ENCODE results near the gene NLK.
A peak's percentile ranks its signal among the peaks of the same experiment; 100 is the strongest.
"Not testable (repeated sequence)": the region's sequence is repeated elsewhere in the genome, so short reads cannot be mapped to it uniquely, and the experiment has no call there.

NLK gene

DNA sequence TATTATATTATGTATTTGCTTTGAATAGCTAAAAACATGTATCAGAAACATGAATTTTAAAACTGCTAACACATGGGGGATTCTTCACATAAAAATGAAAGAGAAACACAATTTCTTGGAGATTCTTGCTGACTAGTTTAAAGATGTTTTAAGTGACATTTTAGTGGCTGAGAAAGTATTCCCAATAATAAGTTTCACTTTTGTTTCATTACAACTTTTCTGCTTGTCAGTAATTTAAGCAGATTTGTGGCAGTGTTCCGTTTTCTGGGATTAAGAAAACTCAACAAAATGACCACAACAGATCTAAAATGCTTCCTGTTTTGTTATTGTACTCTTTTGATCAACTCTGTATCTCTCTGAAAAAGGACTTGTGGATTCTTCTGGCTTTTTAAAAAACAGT is 75.9 kb downstream of the NLK start:
- no peak for DNase-seq

GRCh38 chr17:28119046-28119445 is 76.6 kb downstream of the NLK start:
- no peak for DNase-seq

DNA sequence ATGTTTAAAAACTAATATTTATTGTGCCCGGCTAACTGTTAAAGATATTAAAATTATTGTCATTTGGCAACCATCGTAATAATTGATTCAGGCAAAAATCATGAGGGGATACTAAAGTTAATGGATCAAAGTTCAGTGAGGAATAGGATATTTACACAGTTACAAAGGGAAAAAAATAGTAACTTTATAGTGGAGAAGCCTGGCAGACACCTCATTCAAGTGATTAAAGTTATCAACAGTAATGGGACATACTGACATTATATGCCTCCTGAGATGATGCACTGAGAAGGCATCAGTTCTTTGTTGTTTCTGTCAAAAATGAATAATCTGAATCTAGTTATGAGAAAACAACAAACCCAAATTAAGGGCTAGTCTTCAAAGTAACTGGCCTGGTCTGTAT is 77.1 kb downstream of the NLK start:
- no peak for DNase-seq

- DNase-seq: no peak
Observed at GRCh38 chr17:28120766-28121165, 78.3 kb downstream of the NLK start.

DNA sequence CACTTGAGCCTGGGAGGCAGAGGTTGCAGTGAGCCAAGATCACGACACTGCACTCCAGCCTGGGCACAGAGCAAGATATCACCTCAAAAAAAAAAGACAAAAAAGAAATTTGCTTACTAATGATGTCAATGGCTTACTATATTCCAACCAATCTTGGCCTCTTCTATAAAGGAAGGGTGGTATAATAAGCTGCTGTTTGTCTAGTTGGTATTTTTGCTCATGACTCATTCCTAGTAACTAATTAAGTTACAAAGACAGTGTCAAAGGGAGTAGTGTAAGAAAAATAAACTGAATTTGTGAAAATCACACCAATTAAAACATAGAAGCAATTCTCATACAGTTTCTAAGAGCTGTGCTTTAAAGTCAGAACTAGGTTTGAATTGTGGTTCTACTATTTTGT is 82.5 kb downstream of the NLK start:
- DNase-seq: no peak

DNA sequence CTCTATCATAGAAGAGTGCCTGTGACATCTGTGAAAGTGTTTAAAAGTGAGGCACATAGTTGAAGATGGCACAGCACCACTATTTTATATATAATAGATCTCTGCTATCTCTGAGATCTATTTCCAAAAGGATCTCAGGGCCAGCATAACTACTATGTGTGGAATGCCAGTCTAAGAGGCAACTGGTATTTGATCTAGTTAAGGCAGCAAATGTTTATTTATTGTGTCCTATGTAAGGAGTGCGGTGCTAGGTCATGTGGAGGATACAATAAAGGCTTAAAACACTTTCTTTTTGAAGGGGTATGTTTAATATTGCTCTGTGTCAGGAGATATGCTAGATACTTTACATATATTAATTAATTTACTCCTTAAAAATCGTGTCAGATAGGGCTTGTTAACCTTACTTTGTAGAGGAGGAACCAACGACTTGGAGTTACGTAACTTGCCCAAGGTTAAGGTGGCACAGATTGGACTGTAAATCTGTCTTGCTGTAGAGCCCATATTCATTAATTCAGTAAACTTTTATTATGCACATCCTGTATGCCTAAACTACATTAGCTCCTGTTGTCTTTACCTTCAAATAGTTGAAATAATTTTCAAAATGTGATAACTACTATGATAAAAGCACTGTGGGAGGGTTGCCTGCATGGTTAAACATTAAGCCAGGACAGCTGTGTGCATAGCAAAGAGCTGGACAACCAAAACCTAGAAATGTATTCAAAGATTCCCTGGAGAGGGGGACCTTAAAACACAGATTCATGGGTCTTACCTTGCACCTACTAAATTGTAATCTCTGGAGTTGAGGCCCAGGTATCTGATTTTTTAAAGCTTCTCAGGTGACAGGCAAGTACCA is 83.3 kb downstream of the NLK start:
- DNase-seq: no peak

- no peak for DNase-seq
Observed at GRCh38 chr17:28127196-28127595, 84.7 kb downstream of the NLK start.

DNA sequence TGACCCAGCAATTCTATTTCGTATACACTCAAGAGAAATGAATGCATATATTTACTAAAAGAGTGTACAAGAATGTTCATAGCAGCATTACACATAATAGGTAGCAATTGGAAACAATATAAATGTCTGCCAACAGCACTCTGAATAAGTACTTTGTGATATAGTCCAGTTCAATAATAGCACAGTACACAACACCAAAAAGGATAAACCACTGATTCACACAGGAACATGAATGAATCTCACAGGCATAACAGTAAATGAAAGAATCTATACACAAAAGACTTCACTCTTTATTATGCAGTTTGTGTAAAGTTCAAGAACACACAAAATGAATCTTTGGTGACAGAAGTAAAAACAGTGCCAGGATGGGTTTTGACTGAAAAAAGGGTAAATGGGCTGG is 86.3 kb downstream of the NLK start:
- no peak for DNase-seq

DNA sequence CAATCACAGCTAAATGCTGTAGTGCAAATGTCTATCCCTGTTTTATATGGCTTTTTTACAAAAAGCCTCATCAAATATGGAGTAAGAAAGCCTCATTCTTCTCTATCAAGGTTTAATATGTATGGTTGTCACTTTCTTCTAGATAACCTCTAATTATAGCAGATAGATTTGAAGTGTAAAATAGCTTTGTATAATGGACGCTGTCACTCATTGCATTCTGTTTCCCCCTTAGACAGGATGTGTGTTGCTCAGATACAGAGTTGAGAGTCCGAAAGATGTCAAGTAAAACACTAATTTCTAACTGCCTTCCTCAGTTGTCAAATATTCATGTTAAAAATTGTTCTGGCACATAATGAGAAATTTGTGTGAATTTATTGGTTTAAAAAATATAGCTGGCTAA is 88.0 kb downstream of the NLK start:
- no peak for DNase-seq

- DNase-seq: no peak
Observed at GRCh38 chr17:28131599-28131998, 89.1 kb downstream of the NLK start.

DNA sequence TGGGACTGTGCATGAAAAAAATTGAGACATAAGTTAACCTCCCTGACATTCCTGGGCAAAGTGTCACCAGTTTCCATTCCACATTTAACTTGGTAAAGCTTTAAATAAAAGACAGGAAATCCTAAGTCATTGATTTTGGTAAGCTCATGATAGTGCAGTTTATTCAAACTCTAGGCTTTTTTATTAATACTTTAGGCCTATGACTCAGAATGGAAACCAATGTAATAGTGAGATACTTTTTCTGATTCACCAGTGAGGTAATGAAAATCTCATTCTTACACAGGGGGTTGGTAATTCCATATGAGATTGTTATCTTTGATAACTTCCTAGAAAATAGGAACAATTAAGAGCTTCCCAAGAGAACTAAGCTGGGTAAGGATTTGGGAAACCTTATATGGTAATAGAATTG is 91.1 kb downstream of the NLK start:
- no peak for DNase-seq

- no peak for DNase-seq
Observed at GRCh38 chr17:28136923-28137322, 94.4 kb downstream of the NLK start.

DNA sequence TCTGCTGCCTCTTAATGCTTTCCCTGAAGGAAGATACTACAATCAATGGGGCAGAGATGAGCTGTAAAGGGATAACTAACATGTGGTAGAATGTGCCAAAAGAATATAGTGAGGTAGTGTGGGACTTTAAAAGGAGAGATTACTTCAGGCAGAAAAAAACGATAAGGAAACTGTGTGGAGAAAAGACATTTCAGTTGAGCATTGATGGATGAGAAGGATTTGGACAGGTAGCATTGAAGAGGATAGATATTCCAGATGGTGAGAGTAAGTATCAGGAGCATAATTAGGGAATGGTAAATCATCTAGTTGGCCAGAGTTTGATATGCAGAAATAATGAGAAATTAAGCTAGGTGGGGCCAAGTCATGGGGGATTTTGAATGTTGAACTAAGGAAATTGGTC is 97.3 kb downstream of the NLK start:
- no peak for DNase-seq

- DNase-seq: peak in 1 of 2 experiments; percentile 44
Observed at GRCh38 chr17:28141313-28141712, 98.8 kb downstream of the NLK start.

- no peak for DNase-seq
Observed at GRCh38 chr17:28141773-28142172, 99.3 kb downstream of the NLK start.

GRCh38 chr17:28142305-28142704 is 99.8 kb downstream of the NLK start:
- DNase-seq: no peak

DNA sequence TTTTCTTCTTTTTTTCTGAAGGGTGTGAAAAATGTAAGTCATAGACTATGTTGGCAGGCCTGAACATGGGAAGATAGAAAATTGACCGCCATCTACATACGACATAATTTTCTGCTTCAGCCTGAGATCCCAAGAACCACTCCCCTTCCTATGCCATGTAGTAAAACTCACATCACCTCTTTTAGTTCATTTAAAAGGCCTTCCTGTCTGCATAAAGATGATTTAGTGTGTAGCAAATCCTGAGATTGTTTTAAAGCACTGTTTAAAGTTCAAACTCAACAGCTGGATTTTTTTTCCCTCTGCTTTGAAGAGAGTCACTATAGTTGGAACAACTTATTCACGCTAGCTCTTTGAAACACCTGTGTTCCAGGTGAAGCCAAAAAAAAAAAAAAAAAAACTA is 101.5 kb downstream of the NLK start:
- no peak for DNase-seq

DNA sequence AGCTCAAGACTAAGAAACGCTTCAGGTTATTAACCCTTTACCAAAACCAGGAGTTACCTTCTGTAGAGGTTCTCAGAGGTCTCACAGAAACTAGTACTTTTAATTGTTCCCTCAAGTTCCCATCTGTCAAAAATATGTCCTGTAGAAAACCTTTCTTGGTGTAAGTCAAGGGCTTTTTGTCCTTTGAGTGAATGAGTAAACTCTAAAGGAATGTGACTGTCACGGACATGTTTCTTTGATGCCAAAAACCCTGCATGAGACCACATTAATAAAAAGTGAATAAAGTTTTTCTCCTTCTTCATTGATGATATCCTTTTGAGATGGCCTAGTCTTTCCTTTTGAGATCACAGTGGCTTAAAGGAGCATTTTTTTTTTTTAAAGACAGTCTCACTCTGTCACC is 102.9 kb downstream of the NLK start:
- no peak for DNase-seq

DNA sequence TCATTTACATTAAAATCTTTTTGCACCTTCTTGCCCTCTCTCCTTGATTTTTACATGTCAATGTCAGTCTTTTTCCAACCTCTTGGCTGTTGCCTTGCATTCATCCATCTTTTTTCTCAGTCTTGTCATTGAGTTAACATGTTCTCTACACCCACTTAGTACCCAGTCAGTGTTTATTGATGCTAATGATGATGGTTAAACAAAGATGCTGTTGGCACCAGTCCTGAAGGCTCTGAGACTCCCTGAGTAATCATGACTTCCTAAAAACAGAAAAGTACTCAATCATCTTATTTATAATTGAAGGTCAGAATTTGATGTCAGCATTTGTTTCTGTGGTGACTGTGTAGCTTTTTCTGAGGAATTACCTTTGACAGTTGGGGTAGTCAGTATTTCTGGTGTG is 104.5 kb downstream of the NLK start:
- peak in 1 of 2 experiments; percentile 75 for DNase-seq

GRCh38 chr17:28151001-28151400 is 108.5 kb downstream of the NLK start:
- DNase-seq: peak; percentile 83

DNA sequence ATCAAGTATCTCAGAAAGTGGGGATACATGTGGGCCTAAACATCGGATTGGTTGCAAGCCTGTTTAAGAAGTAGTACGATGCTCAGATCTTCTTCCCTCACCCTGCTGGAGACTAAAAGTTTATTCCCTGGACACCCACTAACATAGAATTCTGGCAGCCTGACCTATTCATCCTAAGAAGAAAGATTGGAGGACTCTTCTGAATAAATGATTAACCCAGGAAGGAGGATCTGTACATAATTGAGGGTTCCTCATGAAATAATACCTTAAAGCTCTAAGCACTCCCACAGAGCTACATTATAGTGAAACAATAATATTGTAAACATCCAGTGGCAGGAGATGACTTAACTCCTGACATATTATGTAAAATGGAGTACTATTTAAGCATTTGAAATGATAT is 111.7 kb downstream of the NLK start:
- DNase-seq: no peak

DNA sequence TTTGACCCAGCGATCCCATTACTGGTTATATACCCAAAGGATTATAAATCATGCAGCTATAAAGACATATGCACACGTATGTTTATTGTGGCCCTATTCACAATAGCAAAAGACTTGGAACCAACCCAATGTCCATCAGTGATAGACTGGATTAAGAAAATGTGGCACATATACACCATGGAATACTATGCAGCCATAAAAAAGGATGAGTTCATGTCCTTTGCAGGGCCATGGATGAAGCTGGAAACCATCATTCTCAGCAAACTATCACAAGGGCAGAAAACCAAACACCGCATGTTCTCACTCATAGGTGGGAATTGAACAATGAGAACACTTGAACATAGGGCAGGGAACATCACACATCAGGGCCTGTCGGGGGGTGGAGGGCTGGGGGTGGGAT is 112.9 kb downstream of the NLK start:
- not testable (repeated sequence) for DNase-seq

GRCh38 chr17:28159004-28159403 is 116.5 kb downstream of the NLK start:
- DNase-seq: no peak

DNA sequence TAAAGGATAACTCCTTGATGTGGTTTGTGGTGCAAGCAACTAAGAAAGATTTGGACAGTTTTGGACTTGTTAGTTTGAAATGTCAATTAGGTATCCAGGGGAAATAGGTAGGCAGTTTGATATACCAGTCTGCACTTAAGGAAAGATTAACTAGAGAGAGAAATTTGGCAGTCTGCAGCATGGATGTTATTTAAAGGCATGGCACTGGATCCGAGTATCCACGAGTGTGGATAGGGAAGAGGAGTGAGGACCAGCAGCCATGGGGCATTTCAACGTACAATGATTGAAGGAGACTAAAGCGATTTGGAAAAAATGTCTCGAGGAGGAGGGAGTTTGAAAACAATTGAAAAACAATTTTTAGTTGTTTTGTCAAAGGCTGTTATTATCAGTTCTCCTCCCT is 117.4 kb downstream of the NLK start:
- no peak for DNase-seq

- DNase-seq: no peak
Observed at GRCh38 chr17:28160610-28161009, 118.1 kb downstream of the NLK start.
